Esophagus muscularis mucosa (tissue), 4 donors: Measurements from ENCODE around the gene ABHD5.

Experiments
- CTCF ChIP-seq, 3 experiments: fragments of 200-600 bp in 2 of 3; fragments of 450-650 bp in 1 of 3; sonication (generic) in 2 of 3; IDR thresholded peaks; one replicate each; pipeline ENCODE4 v1.5.1; 2017 to 2019; ENCODE audit warnings: antibody characterized with exemption in 3 of 3, mild to moderate bottlenecking in 2 of 3, moderate library complexity in 1 of 3
- EP300 ChIP-seq: sonication (generic); formaldehyde crosslinking; IDR thresholded peaks from one replicate; pipeline ENCODE4 v1.6.1; 2017; ENCODE audit warnings: antibody characterized with exemption
- POLR2A ChIP-seq: fragments of 450-650 bp; IDR thresholded peaks from one replicate; pipeline ENCODE4 v1.6.1; 2017; ENCODE audit warnings: antibody characterized with exemption, moderate library complexity, mild to moderate bottlenecking, low read depth

DNA sequence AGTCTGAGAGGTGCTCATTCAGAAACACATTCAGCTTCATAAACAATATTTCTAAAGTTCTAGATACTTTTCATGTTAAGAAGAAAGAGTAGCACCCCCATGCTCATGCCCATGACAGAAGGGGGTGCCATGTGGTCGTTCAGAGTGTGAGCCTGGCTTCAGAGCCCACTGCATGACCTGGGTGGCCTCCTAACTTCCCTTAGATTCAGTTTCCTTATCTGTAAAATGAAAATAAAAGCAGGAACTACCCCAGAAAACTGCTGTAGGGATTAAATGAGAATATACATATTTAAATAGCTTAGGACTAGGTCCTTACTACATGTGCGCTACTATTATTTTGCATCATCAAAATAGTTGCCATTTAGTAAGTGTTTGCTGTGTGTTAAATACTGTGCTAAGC is 69.2 kb downstream of the ABHD5 start:
- TF ChIP-seq EP300 (no peak), CTCF (IDR thresholded peaks at IDR 0.05) (no peak), POLR2A (no peak)
